HG03558 (cell line): ENCODE results near the gene SETD3.

Source experiments
- ATAC-seq: cut with Tn5 transposase; IDR thresholded peaks from one replicate; pipeline ENCODE4 v1.9.1; 2021; ENCODE audit warnings: moderate number of reproducible peaks; ENCODE audit not compliant: unreplicated experiment; ENCODE audit errors: extremely low read depth

The SETD3 gene

DNA sequence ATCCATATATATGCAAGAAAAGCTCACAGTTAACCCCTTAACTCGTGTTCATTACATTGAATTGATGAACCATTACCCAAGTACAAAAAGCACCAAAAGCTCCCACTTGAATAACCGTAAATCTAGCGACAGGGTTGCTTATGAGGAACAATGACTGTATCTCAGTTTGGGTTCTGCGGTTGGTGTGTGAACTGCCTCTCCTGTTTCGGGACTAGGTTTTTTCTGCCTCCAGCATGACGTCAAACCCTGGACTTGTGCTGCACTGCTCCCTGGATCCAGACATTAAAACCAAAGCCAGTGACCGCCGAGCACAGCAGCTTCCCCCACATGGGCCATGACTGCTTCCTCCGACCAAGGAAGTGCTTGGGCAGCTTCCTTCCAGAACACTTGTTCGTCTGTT, 77.7 kb downstream of the SETD3 start:
- no peak for ATAC-seq

DNA sequence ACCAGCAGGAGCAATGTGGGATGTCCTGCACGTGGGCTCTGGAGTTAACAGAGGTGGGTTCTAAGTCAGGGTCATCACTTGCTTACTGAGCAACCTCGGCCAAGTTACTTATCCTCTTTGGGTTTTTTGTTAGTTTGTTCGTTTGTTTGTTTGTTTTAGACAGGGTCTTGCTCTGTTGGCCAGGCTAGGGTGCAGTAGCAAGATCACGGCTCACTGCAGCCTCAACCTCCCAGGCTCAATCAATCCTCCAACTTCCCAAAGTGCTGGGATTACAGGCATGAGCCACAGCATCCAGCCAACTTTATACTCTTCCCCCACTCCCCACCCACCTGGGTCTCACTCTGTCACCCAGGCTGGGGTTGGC, 78.4 kb downstream of the SETD3 start:
- no peak for ATAC-seq

DNA sequence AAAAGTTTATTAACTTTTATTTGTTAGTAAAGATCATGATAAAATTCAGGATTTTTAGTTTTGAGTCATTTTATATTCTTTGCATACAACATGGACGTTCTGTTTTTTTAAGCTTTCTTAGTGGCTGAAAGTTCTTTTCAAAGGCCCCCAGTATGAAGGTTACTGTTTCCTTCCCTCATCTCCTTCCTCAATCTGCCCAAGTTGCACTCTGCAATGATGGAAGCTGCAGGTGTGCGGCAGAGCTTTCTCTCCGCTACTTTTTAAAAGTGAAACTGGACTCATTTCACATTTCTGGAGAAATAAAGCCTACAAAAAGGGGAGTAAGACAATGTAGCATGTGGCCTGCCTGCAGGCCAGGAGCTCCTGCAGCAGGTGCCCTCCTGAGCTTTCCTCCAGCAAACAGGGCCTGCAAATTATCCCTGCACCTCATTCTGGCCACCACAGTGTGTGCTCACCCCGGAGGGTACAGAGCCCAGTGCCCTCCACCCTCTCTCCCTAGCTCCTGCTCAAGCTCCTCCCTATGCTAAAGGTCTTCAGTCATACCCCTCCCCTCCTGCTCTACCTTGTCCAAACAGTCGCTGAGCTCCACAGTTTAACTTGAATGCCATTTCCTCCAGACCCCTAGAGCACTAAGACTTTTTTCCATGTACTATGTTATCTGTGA, 78.9 kb downstream of the SETD3 start:
- ATAC-seq = no peak

DNA sequence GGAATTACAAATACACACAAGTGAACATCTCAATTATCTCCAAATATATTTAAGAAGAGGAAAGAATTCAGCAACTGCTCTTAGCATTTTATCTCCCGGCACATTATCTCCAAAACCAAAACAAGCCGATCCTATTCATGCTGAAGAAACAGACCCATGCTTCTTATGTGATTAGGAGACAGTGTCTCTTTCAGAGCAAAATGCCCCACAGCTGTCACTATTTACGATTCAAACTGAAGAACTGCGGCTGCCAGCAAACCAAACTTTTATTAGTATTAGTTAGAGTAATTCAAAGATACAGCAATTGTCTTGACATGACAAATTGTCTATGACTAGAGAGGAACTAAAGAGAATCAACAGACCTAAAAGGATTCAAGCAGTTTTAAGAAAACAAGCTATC, 79.4 kb downstream of the SETD3 start:
- ATAC-seq = no peak

DNA sequence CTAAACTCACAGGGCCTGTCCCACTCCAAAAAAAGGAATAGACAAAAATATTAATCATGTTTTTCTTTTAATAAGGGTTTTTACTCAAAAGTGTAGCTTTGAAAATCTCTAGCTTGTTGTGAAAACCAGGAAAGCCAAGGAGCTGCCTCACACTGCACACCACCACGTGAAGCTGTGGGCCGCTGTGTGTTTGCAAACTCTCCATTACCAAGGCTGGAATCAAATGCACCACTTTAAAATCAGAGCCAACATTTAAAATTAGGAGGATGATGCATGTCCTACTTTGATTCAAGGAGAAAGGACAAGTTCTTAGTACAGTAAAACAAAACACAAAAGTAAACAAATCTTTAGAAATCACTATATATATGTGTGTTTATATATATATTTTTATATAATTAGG, 83.0 kb downstream of the SETD3 start:
- no peak for ATAC-seq

DNA sequence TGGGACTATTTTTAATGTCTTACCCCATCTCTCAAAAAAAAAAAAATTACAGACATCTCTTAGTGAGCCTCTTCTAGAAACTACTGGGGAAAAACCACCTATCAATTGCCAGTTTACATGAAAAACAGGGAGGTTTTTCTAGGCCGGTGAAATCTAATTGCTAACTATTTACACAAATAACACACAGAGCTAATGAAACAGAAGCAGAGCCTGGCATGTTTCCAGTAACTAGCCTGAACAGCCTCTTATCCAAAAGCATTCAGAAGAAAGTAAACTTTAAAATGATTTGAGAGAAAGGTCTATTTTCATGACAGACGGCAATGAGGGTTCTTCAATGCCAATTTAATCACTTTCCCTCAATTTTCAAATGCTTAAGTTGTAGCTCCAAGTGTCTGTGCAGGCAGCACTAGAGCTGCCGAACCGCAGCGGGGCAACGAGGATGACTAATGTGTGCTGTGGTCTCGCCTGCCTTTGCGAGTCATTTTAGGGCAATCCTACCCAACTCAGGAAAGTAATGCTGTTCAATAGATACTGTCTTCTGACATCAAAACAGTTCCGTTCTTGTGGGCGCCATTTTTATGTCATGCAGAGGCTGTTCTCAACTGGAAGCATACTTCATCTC, 84.6 kb downstream of the SETD3 start:
- ATAC-seq = no peak

DNA sequence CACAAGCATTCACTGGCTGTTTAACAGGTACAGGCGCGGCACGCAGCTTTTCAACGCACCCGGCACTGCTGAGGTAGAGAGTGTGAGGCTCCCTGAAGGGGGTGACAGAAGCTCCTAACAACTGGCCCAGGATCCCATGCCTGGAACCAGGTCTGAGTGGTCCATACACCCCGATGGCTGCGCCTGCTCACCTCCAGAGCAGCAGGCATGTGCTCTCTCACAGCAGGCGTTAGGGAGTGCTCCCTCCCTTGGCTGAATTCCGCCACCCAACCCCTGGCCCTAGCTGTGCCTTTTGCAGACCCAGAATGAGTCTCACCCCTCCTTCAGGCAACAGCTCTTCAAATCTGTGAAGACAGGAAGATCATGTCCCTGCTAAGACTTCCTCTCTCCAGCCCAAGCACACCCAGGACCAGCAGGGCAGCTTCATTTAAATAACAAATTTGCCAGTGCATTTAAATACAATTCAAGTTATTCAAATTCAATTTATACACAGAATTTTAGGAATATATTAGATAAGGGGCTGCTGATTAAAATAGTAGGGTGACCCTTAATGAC, 86.0 kb downstream of the SETD3 start:
- no peak for ATAC-seq

DNA sequence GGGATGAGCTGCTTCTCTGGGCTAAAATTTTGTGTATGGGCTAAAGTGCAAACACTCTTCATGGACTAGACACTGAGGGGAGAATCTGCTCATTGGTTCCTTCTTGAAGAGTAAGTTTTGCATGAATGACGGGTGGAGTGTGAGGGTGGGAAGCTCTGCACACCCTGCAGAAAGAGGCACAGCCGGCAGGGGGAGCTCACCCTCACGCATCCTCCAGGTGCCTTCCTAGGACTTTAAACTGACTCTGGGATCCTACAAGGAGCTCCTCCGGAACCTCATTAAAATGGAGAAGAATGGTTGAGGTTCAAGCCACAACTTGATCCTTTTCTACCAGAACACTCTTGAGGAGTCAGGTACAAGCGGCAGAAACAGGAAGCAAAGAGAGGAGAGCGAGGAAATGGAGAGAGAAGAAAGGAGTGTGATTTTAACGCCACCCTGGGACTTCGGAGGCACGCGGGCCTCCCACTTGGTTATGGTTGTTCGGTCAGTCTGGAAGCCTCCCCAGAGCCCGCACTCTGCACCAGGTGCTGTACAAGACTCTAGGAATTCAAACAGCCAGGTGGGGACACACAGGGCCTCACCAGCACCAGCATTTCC, 87.5 kb downstream of the SETD3 start:
- no peak for ATAC-seq

DNA sequence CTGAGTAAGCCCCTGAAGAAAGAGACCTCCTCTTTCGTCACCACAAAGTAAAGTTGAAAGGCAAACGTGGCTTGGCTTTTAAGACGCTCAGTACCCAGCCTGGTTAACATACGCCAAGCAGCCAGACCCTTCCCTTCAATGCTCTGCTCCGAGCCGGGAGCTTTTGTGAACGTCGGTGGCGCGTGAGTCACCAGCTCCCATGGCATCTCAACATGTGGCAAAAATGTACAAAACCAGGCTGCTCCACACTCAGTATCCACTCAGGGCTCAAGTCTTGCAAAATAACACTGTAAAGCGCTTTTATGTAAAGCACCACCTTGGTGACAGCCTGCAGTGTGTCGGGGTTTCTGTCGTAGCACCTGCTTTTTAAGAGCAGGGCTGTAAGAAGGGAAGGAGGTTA, 89.0 kb downstream of the SETD3 start:
- ATAC-seq = no peak

DNA sequence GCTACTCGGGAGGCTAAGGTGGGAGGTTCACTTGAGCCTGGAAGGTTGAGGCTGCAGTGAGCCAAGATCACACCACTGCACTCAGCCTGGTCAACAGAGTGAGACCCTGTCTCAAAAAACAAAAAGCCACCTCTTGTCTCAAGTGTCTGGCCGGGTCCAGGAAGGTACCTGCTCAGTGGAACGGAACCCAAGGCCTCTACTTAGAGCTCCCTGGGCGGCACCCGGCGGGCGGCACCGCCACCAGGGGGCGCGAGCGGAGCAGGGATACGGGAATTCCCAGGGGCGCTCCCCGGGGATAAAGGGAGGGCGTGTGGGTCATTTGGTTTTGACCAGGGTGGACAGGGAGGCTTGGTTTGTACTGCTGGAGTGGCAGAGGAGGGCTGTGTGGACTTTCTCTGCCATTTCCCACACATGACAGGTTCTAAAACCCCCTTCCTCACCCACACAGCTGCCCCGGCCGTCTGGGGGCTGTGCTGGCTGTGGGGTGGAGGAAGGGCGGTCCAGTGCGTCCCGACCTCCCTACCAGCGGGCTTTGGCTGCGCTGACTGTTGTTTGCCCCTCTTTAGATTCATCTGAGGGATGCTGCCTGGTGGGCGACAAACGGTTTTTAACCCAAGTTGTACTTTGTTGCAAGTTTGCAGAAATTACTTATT, 91.4 kb downstream of the SETD3 start:
- no peak for ATAC-seq

DNA sequence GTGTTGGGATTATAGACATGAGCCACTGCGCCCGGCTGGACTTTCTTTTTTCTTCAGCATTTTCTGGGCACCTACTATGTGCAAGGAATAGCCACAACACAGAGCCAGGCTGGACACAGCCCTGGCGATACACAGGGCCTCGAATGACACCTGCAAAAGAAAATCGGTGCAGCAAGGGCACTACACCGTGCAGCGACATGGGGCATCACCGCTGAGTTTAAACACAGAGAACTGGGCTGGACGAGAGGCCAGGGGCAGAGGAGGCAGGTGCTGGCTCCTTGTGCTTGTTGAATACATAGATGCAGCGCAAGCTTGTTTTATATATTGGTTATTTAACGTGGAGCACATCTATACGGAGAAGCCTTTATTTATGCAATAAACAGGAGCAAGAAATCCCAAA, 92.4 kb downstream of the SETD3 start:
- no peak for ATAC-seq

DNA sequence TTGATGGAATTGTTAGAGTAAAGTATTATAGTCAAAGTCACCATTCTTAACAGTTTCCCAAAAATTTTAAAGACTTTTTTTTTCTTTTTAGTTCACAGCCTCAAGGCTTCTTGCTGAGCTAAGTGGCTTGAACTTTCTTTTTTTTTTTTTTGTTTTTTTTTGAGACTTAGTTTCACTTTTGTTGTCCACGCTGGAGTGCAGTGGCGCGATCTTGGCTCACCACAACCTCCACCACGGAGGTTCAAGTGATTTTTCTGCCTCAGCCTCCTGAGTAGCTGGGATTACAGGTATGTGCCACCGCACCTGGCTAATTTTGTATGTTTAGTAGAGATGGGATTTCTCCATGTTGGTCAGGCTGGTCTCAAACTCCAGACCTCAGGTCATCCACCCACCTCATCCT, 92.8 kb downstream of the SETD3 start:
- ATAC-seq = no peak

DNA sequence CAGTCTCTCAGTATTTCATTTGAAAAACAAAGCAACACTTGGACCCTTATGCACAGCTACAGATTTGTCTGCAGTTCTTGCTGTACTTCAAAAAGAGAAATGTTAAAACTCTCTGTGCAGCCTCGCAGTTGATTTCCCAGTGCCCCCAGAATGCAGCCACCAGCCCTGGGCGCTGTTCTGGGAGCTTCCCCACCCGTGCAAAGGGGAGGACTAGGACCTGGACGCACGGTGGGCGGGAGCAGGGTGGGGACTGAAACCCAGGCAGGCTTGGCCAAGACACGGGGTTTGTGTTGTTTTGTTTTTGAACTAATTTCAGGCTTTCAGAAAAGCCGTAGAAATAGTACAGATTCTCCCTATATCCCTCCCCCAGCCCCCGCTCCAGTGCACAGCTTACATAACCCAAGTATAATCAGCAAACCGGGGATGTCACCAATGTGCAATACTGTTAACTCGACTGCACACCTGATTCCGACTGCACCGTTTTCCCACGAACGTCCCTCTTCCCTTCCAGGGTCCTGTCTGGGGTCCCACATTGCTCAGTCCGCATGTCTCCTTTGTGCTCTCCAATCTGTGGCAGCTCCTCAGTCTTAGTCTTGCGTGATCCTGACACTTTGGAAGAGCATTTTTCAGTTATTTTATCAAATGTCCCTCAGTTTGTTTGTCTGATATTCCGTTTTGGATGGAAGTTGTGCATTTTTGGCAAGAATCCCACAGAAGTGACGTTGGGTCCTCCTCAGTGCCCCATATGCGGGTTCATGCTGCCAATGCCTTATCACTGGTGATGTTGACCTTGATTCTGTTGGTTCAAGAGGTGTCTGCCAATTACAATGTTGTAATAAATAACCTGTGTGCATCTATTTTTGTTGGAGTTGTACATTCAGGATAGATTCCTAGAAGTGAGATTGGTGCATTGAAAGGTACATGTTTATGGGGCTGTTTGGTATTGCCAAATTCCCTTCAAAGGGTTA, 95.9 kb downstream of the SETD3 start:
- ATAC-seq = no peak

DNA sequence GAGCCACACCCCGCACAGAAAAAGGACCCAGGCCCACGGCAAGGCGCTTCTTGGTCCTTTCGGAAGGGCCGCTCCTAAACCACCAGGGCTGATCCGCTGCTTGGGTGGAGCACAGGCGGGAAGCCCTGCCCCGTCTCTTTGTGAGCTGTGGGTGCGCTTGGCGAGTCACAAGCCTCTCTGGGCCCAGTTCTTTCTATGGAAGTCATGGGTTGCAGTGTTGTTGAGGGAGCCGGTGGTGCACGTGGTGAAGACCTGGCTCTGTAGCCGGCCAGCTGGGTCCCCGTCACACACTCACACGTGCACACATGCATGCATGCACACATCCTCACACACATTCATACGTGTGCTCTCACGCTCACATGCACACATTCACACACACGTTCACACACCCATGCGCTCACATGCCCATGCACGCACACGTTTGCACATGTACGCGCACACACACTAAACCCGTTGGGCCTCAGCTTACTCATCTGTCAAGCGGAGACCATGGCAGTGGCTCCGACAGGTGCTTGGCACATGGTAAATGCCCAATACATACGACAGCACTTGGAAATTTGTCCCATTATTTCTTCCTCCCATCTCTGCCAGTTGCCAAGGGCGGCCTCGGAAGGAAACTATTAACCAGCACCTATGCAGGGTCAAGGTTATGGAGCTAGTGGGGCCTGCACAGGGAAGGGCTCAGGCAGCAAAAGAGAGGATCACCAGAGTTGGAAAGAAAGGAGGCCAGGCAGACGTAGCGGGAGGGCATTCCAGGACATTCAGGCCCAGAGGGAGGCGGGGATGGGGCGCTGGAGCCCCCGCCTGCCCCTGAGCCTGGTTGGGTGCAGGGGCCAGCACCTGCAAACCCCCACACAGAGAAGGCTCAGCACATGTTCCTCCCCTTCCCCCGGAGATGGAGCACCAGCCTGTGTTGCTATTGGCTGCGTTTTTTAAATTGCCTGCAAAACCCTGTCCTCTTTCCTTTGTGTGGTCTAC, 96.9 kb downstream of the SETD3 start:
- ATAC-seq = no peak

DNA sequence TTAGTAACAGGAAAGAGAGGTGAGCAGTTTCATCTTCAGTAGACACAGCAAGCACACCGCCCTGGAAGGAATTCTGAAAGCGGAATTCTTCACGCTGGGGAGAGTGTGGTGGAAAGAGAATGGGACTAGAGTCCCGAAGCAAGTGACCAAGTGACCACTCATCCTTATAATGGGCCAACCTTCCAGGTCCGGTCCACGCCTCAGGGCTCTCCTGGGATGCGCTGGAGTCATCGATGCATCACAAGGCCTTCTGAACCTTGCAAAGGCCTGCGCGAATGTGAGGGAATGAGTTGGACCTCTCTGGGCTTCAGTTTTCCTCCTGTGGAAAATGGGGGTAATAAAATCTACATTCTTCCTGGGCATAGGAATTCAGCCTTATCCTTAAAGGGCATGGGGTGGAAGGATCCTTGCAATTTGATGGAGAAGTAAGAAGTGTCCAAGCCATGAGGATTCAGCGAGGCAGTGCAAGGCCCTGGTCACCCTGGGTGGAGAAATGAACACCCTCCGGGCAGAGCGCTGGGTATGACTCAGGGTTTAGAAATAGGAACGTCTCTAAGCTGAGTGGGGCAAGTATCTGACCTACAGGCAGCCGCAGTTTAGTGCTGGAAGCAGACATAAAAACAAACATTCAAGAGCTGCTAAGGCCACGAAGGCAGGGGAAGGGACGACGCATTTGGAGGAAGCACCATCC, 97.7 kb downstream of the SETD3 start:
- ATAC-seq = no peak

DNA sequence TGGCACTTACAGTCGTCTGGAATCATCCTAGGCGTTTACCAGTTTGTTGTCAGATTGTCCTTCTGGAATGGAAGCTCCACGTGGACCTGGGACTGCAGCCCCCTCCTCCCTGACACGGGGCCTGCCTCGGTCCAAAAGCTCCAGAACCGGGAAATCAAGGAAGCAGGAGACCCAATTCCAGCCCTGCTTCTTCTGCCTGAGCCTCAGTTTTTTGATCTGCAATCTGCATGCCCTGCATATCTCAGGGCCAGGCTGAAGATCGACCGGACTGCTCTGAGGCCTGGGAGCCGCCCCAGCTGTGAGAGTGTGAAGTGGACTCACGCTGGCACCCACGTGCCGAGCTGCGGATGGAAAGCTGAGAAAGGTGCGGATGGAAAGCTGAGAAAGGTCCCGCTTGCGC, 98.6 kb downstream of the SETD3 start:
- ATAC-seq = no peak

DNA sequence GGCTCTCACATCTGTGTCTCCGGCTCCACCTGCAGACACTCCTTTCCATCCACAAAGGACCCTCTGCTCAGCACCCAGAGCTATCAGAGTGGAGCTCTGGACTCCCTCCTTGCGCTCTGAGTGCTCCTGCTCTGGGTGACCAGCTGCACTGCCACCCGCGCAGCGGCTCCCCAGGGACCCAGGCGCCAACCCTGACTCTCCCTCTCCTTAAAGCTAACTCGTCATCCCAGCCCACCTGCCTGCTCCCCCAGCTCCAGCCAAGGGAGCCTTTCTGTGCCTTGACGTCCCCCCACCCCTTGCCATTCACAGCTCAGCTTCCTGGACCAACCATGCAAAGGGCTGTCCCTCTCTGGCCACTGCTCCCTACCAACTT, 99.0 kb downstream of the SETD3 start:
- ATAC-seq = no peak

DNA sequence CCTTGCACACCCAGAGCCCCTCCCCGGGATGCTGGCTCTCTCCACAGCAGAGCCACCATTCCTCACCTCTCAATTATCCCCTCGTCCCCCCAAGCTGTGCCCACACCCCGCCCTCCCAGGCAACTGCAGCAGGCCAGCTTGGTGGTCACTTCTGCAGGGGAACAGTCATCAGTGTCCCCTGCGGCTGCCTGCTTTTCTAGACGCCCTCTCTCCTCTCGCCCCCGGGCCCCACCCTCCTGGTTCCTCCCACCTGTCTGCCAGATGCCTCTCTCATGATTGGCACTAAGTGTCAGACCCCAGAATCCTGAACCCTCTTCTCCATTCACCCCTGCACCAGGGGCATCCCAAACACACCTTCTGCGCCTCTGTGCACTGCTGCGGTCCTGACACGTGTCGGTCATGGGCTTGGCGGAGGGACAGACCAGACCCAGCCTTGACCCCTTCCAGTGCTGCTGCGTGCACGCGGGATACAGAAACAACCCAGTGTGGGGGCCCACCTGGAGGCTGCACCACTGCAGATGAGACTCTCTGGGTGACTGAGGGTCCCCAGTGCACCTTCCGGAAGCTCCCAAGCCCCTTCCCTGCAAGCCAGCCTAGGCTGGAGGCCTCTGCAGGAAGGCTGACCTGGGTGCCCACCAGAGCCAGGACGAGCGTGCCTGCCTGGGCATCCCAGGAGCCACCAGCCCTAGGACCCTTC, 99.5 kb downstream of the SETD3 start:
- no peak for ATAC-seq
